Endothelial cell of umbilical vein (primary cell): ENCODE data around the gene BCL11B. TPM values are rescaled to one million over a fixed set of nuclear protein-coding genes. Genes with fewer than 3 reads are reported as not detected.

Experiments
- BruUV-seq: library from RNA; stranded (reverse); fragments of 400-500 nt; replicated peaks from 2 replicates; lab custom pipeline; 2021; lab: Mats Ljungman, UMichigan
- CTCF ChIA-PET: fragments of 300-600, 350-600 bp; sonication (Branson Sonifier 250); formaldehyde crosslinking; loops from one replicate; lab custom pipeline; 2021; ENCODE audit warnings: antibody characterized with exemption, inconsistent platforms; lab: Charles Lee
- POLR2A ChIA-PET: fragments of 300-600, 350-600 bp; sonication (Branson Sonifier 250); formaldehyde crosslinking; loops from one replicate; lab custom pipeline; 2021; ENCODE audit warnings: antibody characterized with exemption, inconsistent platforms; lab: Charles Lee
- DNase-seq: peaks from one replicate; pipeline ENCODE4 v3.0.0-alpha.2; 2011; ENCODE audit warnings: low read depth, low spot score
- FAIRE-seq: peaks from 2 replicates; lab custom pipeline; 2011; peaks lifted over from hg19 to GRCh38; lab: Jason Lieb, UNC
- H2AFZ ChIP-seq: 2 replicates; pipeline ENCODE4 v1.6.0; 2012; ENCODE audit warnings: low read depth, low read length, control low read depth, inconsistent platforms
- H3K27ac ChIP-seq: 2 replicates; pipeline ENCODE4 v1.5.1; 2011; ENCODE audit warnings: low read depth, mild to moderate bottlenecking, control low read depth, low read length, moderate library complexity; ENCODE audit not compliant: insufficient read depth
- H3K27me3 ChIP-seq, 2 experiments: 2 replicates each; pipeline versions ENCODE4 v1.6.0 to v1.6.1; 2011; ENCODE audit warnings: low read length in 2 of 2, mixed read lengths in 1 of 2; ENCODE audit not compliant: control insufficient read depth in 2 of 2, insufficient read depth in 2 of 2
- H3K36me3 ChIP-seq, 2 experiments: 2 replicates in 1 of 2; 3 replicates in 1 of 2; pipeline ENCODE4 v1.5.1; 2011; ENCODE audit warnings: low read length in 2 of 2, mild to moderate bottlenecking in 1 of 2, moderate library complexity in 1 of 2; ENCODE audit not compliant: control insufficient read depth in 2 of 2, insufficient read depth in 2 of 2; ENCODE audit errors: extremely low read depth in 1 of 2
- H3K4me1 ChIP-seq: 3 replicates; pipeline ENCODE4 v1.5.1; 2011; ENCODE audit warnings: mild to moderate bottlenecking, low read length; ENCODE audit not compliant: control insufficient read depth, insufficient read depth; ENCODE audit errors: extremely low read depth
- H3K4me2 ChIP-seq: 2 replicates; pipeline ENCODE4 v1.6.1; 2011; ENCODE audit warnings: low read length, control low read depth, mixed read lengths; ENCODE audit not compliant: insufficient read depth
- H3K4me3 ChIP-seq, 3 experiments: fragments of 200-600 bp in 1 of 3; sonication (generic), shearing (Covaris generic) in 1 of 3; replicated peaks in 1 of 3; 2 replicates each; pipeline ENCODE4 v1.5.1; 2011 to 2016; ENCODE audit warnings: control low read depth in 3 of 3, low read length in 3 of 3, mild to moderate bottlenecking in 2 of 3, inconsistent platforms in 1 of 3, low read depth in 1 of 3, moderate library complexity in 1 of 3; ENCODE audit not compliant: insufficient read depth in 1 of 3
- H3K79me2 ChIP-seq: 2 replicates; pipeline ENCODE4 v1.6.0; 2012; ENCODE audit warnings: low read length, inconsistent platforms; ENCODE audit not compliant: control insufficient read depth, insufficient read depth
- H3K9ac ChIP-seq: replicated peaks from 2 replicates; pipeline ENCODE3; 2011; ENCODE audit warnings: low read length, control low read depth; ENCODE audit not compliant: insufficient read depth; ENCODE audit errors: extremely low read depth
- H3K9me1 ChIP-seq: replicated peaks from 3 replicates; pipeline ENCODE4 v1.6.0; 2011; ENCODE audit warnings: mild to moderate bottlenecking, low read length; ENCODE audit not compliant: control insufficient read depth, insufficient read depth; ENCODE audit errors: extremely low read depth
- H3K9me3 ChIP-seq: replicated peaks from 2 replicates; pipeline ENCODE4 v1.5.1; 2012; ENCODE audit warnings: low read length, inconsistent platforms; ENCODE audit not compliant: control insufficient read depth, insufficient read depth
- H4K20me1 ChIP-seq: replicated peaks from 2 replicates; pipeline ENCODE3; 2011; ENCODE audit warnings: mild to moderate bottlenecking, low read length; ENCODE audit not compliant: control insufficient read depth, insufficient read depth; ENCODE audit errors: extremely low read depth
- CTCF ChIP-seq, 2 donors: IDR thresholded peaks; 1 replicate in 1 of 2; 2 replicates in 1 of 2; pipeline ENCODE4 v1.5.1; 2011; ENCODE audit warnings: low read length in 2 of 2, mild to moderate bottlenecking in 2 of 2, moderate library complexity in 2 of 2, control low read depth in 1 of 2, inconsistent platforms in 1 of 2, low read depth in 1 of 2; ENCODE audit not compliant: insufficient read depth in 1 of 2; ENCODE audit errors: extremely low read depth in 1 of 2
- EZH2 ChIP-seq: IDR thresholded peaks from 2 replicates; pipeline ENCODE4 v1.6.1; 2012; ENCODE audit warnings: borderline replicate concordance, low read depth, mild to moderate bottlenecking, moderate library complexity, low read length, inconsistent platforms; ENCODE audit not compliant: severe bottlenecking
- FOS ChIP-seq: IDR thresholded peaks from 2 replicates; pipeline ENCODE4 v1.6.1; 2011; ENCODE audit warnings: mild to moderate bottlenecking, low read length, moderate library complexity, borderline replicate concordance; ENCODE audit not compliant: insufficient read depth
- GATA2 ChIP-seq: IDR thresholded peaks from 2 replicates; pipeline ENCODE4 v1.7.0; 2011; ENCODE audit warnings: low read depth, mild to moderate bottlenecking, moderate library complexity, mixed read lengths, low read length; ENCODE audit not compliant: insufficient read length, insufficient read depth
- JUN ChIP-seq: IDR thresholded peaks from 2 replicates; pipeline ENCODE4 v1.6.1; 2011; ENCODE audit warnings: borderline replicate concordance, low read depth; ENCODE audit not compliant: insufficient read length, insufficient read depth
- MAX ChIP-seq: IDR thresholded peaks from 2 replicates; pipeline ENCODE4 v1.6.1; 2011; ENCODE audit not compliant: insufficient read depth, insufficient read length
- MYC ChIP-seq: IDR thresholded peaks from one replicate; pipeline ENCODE4 v1.6.1; 2011; ENCODE audit warnings: mild to moderate bottlenecking, low read depth, low read length
- POLR2A ChIP-seq: IDR thresholded peaks from 2 replicates; pipeline ENCODE4 v1.6.1; 2012; ENCODE audit warnings: low read depth, mild to moderate bottlenecking, control low read depth, low read length
- POLR2AphosphoS5 ChIP-seq: IDR thresholded peaks from 2 replicates; pipeline ENCODE4 v1.6.1; 2012; ENCODE audit warnings: low read depth, mild to moderate bottlenecking, control low read depth, low read length, moderate library complexity; ENCODE audit not compliant: insufficient read depth
- dilution Hi-C: fragments of 300-500 bp; cut with MboI; formaldehyde crosslinking; loops from one replicate; pipeline ENCODE4 v1.15.0; 2019; ENCODE audit warnings: low sequenced_read_pairs; ENCODE audit not compliant: extremely low pct_ligation_motif_present
- intact Hi-C: fragments of 100-400 bp; cut with micrococcal nuclease; formaldehyde crosslinking; loops from one replicate; pipeline ENCODE4 v1.10.0; 2022
- polyA plus RNA-seq, 4 experiments: library from polyadenylated mRNA; depleted of rRNA in 3 of 4; stranded (reverse) in 3 of 4; unstranded in 1 of 4; fragments of >200 nt; gene quantifications; 2 replicates each; pipeline versions ENCODE4 v1.2.1 to v1.2.3, GENCODE V29; 2011 to 2012; ENCODE audit warnings: missing spikeins in 1 of 4
- total RNA-seq: library from RNA; stranded (reverse); gene quantifications from 2 replicates; pipeline ENCODE4 v1.2.3, GENCODE V29; 2021

BCL11B gene
- total and polyA plus RNA-seq, 2 donors (not counting 3 experiments of a cell fraction or from before 2014, with no cell fraction given): 0.03 to 0.07 TPM

GRCh38 chr14:99225436-99226203, 46.4 kb downstream of the BCL11B start:
- ChIA-PET POLR2A (no interaction called here), CTCF (no interaction called here)
- intact Hi-C loops (no loop called here), dilution Hi-C loops (no loop called here)
- BruUV-seq: no TSS peak
- Histone ChIP-seq H3K4me3 (no peak overlapping the region), H3K36me3 (no peaks in the 10 kb centered on the region), H3K27ac (no peak overlapping the region), H3K27me3 (no peaks in the 10 kb centered on the region), H4K20me1 (no peaks in the 10 kb centered on the region), H3K79me2 (no peaks in the 10 kb centered on the region), H3K4me2 (no peak overlapping the region), H3K4me1 (no peaks in the 10 kb centered on the region), H2AFZ (no peak overlapping the region), H3K9me3 (no peaks in the 10 kb centered on the region), H3K9me1 (no peaks in the 10 kb centered on the region), H3K9ac (no peak overlapping the region)
- no peak for TF ChIP-seq FOS
- no peak for TF ChIP-seq GATA2
- no peak for TF ChIP-seq CTCF (IDR thresholded peaks at IDR 0.05; ENCODE audit: extremely low read depth in 1 of 2, insufficient read depth in 1 of 2, low read depth in 1 of 2, low read length in 2 of 2)
- TF ChIP-seq JUN: no peak
- no peak for TF ChIP-seq MYC
- TF ChIP-seq POLR2A: no peak
- TF ChIP-seq MAX: no peak
- no peak for TF ChIP-seq POLR2AphosphoS5
- TF ChIP-seq EZH2: no peak
- no peak for FAIRE-seq
- DNase-seq: no peak
